Melanocyte of skin (primary cell): Measurements from ENCODE around the gene USP5. TPM values are rescaled to one million over a fixed set of nuclear protein-coding genes. Genes with fewer than 3 reads are reported as not detected.

Experiments
- total RNA-seq, 2 donors: library from RNA; depleted of rRNA; stranded (reverse); fragments of >200 nt; gene quantifications; 2 replicates each; pipeline ENCODE4 v1.2.3, GENCODE V29; 2012

Gene USP5, protein sequence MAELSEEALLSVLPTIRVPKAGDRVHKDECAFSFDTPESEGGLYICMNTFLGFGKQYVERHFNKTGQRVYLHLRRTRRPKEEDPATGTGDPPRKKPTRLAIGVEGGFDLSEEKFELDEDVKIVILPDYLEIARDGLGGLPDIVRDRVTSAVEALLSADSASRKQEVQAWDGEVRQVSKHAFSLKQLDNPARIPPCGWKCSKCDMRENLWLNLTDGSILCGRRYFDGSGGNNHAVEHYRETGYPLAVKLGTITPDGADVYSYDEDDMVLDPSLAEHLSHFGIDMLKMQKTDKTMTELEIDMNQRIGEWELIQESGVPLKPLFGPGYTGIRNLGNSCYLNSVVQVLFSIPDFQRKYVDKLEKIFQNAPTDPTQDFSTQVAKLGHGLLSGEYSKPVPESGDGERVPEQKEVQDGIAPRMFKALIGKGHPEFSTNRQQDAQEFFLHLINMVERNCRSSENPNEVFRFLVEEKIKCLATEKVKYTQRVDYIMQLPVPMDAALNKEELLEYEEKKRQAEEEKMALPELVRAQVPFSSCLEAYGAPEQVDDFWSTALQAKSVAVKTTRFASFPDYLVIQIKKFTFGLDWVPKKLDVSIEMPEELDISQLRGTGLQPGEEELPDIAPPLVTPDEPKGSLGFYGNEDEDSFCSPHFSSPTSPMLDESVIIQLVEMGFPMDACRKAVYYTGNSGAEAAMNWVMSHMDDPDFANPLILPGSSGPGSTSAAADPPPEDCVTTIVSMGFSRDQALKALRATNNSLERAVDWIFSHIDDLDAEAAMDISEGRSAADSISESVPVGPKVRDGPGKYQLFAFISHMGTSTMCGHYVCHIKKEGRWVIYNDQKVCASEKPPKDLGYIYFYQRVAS
- total RNA-seq, result 10 to 100 TPM; 89.2 to 93.3 TPM

GRCh38 chr12:6851921-6852650, at the start of gene USP5:
USP5 (plus strand) TSS chr12:6852150; CDS start chr12:6852180, 30 bp downstream.

GRCh38 chr12:6821591-6822425, 30.1 kb upstream of the USP5 start, which contains the start of gene GPR162:
GPR162 (plus strand) TSS chr12:6821821; CDS start chr12:6823899, 2,078 bp downstream.

GRCh38 chr12:6827982-6828780, 23.8 kb upstream of the USP5 start, which contains the start of gene P3H3:
P3H3 (plus strand) TSS chr12:6828407; CDS start chr12:6828441, 34 bp downstream.

GRCh38 chr12:6840761-6841515, 11.0 kb upstream of the USP5 start, which contains the start of gene GNB3:
GNB3 (plus strand) TSS chr12:6840925; CDS start chr12:6841288, 363 bp downstream.

DNA sequence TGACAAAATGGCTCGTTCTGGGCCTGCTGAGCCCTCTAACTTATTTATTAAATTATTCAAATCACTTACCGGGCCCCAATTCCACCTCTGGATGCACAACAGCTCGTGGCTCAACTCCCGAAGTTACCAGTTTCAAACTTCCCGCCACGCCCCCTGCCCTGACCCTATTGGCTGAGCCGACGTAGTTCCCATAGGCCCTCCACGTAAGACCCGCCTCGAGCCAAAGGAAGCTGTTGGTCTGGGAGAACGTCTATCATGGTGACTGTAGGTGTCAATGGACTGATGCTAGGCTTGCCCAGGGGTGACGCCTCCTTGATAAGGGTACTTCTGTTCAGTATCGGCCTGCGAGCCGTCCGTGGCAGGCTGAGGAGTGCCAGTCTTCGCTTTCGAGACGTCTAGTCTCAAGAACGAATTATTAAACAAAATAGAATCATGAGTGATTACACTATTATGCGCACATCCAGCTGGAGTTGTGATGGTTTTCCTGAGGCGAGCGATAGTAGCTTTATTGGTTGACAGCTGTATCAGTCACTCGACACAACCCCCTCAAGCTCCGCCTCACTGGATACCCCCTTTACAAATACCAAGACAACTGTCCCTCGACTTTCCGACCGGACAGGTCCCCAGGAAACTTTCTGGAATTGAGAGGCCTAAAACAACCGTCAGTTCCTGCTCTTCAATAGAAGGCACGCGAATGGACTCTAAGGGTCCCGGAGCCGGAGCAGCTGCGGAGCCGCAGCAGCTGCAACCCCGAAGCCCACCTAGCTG, 613 bp upstream of the USP5 start, which contains the start of gene CDCA3:
Gene CDCA3, minus strand, starts transcription at position 134 of the 768 bp plus-strand sequence. CDS start 334 bp downstream, outside the sequence.

GRCh38 chr12:6867413-6868210, 15.7 kb downstream of the USP5 start, which contains the start of gene TPI1:
TPI1 (plus strand) TSS chr12:6867531; CDS start chr12:6867567, 36 bp downstream.

DNA sequence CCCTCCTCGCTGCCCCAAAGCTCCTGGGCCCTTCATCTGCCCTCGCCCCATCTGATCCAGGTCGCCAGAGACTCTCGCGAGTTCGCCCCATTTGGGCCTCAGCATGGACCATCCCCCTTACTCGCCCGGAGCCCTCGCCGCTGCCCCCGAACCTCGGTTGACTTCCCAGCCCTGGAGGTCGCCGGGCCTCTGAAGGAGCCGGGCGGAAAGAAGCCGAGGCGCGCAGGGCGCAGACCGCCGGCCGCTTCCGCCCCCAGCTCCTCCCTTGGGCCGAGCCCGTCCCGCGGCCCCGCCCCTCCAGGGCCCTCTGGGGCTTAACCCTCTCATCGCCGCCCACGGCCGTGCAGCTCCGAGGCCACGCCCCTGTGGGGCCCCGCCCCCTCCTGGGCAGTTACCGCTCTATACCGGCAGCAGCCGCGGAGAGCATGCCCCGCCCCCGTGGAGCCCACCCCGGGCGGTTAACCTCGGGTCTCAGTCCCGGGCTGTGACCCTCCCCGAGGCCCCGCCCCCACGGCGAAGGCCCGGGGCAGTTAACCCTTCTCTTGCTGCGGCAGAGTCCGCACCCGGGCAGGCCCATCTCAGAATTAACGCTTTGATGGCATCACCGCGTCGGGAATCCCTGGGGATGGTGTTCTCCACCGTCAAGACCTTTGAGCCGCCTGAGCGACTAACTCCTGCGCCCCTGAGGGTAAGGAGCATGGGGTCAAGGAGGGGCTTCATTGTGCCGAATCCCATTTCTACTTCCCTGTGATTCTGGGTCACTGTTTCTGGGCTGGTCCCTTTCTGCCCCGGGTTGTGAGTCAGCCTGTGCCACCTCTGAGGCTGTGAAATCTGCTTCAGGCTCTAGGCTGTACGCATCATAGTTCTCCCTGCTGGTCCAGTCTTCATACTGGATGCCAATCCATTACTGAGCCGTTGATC, 21.4 kb downstream of the USP5 start, which contains the start of gene SPSB2:
Gene SPSB2, minus strand, starts transcription at position 210 of the 921 bp plus-strand sequence. CDS start 402 bp downstream, outside the sequence.

GRCh38 chr12:6904280-6905276, 52.6 kb downstream of the USP5 start, which contains the start of gene LRRC23:
LRRC23 (plus strand) TSS chr12:6904822; CDS start chr12:6905634, 812 bp downstream.

DNA sequence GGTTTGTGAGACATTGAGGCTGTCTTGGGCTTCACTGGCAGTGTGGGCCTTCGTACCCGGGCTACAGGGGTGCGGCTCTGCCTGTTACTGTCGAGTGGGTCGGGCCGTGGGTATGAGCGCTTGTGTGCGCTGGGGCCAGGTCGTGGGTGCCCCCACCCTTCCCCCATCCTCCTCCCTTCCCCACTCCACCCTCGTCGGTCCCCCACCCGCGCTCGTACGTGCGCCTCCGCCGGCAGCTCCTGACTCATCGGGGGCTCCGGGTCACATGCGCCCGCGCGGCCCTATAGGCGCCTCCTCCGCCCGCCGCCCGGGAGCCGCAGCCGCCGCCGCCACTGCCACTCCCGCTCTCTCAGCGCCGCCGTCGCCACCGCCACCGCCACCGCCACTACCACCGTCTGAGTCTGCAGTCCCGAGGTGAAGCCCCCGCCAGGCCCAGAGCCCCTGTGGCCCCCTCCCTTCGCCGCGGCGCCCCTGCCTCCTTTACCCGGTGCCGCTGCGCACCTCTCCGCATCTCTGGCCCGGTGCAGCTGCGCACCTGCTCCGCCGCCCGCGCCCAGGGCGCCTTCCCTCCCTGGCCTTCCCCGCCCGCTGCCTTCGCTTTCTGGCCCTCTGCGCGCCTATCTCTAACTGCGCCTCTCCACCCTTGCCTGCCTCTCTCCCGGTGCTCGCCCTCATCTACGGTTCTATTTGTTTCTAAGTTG, 62.4 kb downstream of the USP5 start, which contains the start of gene ENO2:
Gene ENO2, plus strand, starts transcription at position 335 of the 701 bp plus-strand sequence. CDS start 1,253 bp downstream, outside the sequence.

Other genes with a start within 250 kb of the USP5 start
- gene CHD4, start 244.8 kb upstream of the USP5 start, total RNA-seq, result 100 to 1,000 TPM; 172 to 203 TPM
- gene LPAR5, start 216.2 kb upstream of the USP5 start, total RNA-seq, result under 1 TPM in 1 of 2 donors, not detected in 1; under 0.01 TPM
- not detected for gene ACRBP, start 204.7 kb upstream of the USP5 start, total RNA-seq
- gene ING4, start 189.0 kb upstream of the USP5 start, total RNA-seq, result 10 to 100 TPM; 23.6 to 38.5 TPM
- 10 to 100 TPM; 23.4 to 29.3 TPM for gene ZNF384, start 162.8 kb upstream of the USP5 start, total RNA-seq
- gene PIANP, start 151.3 kb upstream of the USP5 start, total RNA-seq, result not detected
- 100 to 1,000 TPM in 1 of 2 donors, 10 to 100 TPM in 1; 98.4 to 105 TPM for gene COPS7A, start 128.1 kb upstream of the USP5 start, total RNA-seq
- 100 to 1,000 TPM; 168 to 185 TPM for gene MLF2, start 99.0 kb upstream of the USP5 start, total RNA-seq
- 10 to 100 TPM; 36.8 to 67.6 TPM for gene PTMS, start 85.8 kb upstream of the USP5 start, total RNA-seq
- gene LAG3, start 79.6 kb upstream of the USP5 start, total RNA-seq, result under 1 TPM in 1 of 2 donors, not detected in 1; 0.34 TPM
- gene CD4, start 62.6 kb upstream of the USP5 start, total RNA-seq, result 1 to 10 TPM; 1.7 TPM
- gene GPR162, start 30.3 kb upstream of the USP5 start, total RNA-seq, result under 1 TPM; under 0.01 to 0.33 TPM
- 10 to 100 TPM; 13.4 to 36.3 TPM for gene P3H3, start 23.7 kb upstream of the USP5 start, total RNA-seq
- gene GNB3, start 11.2 kb upstream of the USP5 start, total RNA-seq, result under 1 TPM; 0.33 to 0.69 TPM
- gene CDCA3, start 864 bp upstream of the USP5 start, total RNA-seq, result 10 to 100 TPM; 16.9 to 54.9 TPM
- gene TPI1, start 15.4 kb downstream of the USP5 start, total RNA-seq, result 100 to 1,000 TPM; 611 to 916 TPM
- 1 to 10 TPM; 5.2 to 8.0 TPM for gene SPSB2, start 21.2 kb downstream of the USP5 start, total RNA-seq
- gene LRRC23, start 52.7 kb downstream of the USP5 start, total RNA-seq, result 10 to 100 TPM in 1 of 2 donors, 1 to 10 TPM in 1; 6.2 to 10.3 TPM
- 10 to 100 TPM; 17.9 to 20.3 TPM for gene ENO2, start 62.4 kb downstream of the USP5 start, total RNA-seq
- gene ATN1, start 75.8 kb downstream of the USP5 start, total RNA-seq, result 10 to 100 TPM in 1 of 2 donors, 1 to 10 TPM in 1; 8.6 to 13.3 TPM
- gene RNU7-1, start 91.7 kb downstream of the USP5 start, total RNA-seq, result not detected
- gene C12orf57, start 91.9 kb downstream of the USP5 start, total RNA-seq, result 10 to 100 TPM; 49.9 to 66.3 TPM
- under 1 TPM in 1 of 2 donors, not detected in 1; 0.33 TPM for gene PTPN6, start 99.2 kb downstream of the USP5 start, total RNA-seq
- 100 to 1,000 TPM; 172 to 255 TPM for gene PHB2, start 118.5 kb downstream of the USP5 start, total RNA-seq
- 10 to 100 TPM; 31.0 to 59.6 TPM for gene EMG1, start 118.8 kb downstream of the USP5 start, total RNA-seq
- gene LPCAT3, start 166.3 kb downstream of the USP5 start, total RNA-seq, result 10 to 100 TPM; 18.0 to 20.6 TPM
- gene C1S, start 208.6 kb downstream of the USP5 start, total RNA-seq, result 100 to 1,000 TPM in 1 of 2 donors, 10 to 100 TPM in 1; 22.0 to 231 TPM
- gene C1R, start 240.3 kb downstream of the USP5 start, total RNA-seq, result 100 to 1,000 TPM in 1 of 2 donors, 10 to 100 TPM in 1; 16.3 to 149 TPM